Neural progenitor cell (in vitro differentiated cells): Measurements from ENCODE around the gene HOXC13. TPM values are rescaled to one million over a fixed set of nuclear protein-coding genes. Genes with fewer than 3 reads are reported as not detected.

Experiments
- DNase-seq: peaks from one replicate; pipeline ENCODE4 v3.0.0-alpha.2; 2016; ENCODE audit warnings: low spot score
- H2AFZ ChIP-seq: fragments of 200-600 bp; sonication (generic); replicated peaks from 2 replicates; pipeline ENCODE4 v1.6.1; 2016; ENCODE audit warnings: antibody characterized with exemption
- H3F3A ChIP-seq: fragments of 200-600 bp; sonication (generic); 2 replicates; pipeline ENCODE4 v1.6.1; 2016; ENCODE audit warnings: antibody characterized with exemption, low read depth
- H3K27ac ChIP-seq: fragments of 200-600 bp; sonication (generic); 2 replicates; pipeline ENCODE4 v1.5.1; 2016; ENCODE audit warnings: mild to moderate bottlenecking
- H3K27me3 ChIP-seq: fragments of 200-600 bp; sonication (generic); 2 replicates; pipeline ENCODE4 v1.6.1; 2016; ENCODE audit warnings: mild to moderate bottlenecking, moderate library complexity
- H3K36me3 ChIP-seq: fragments of 200-600 bp; sonication (generic); 2 replicates; pipeline ENCODE4 v1.5.1; 2016
- H3K4me1 ChIP-seq: fragments of 200-600 bp; sonication (generic); 2 replicates; pipeline ENCODE4 v1.6.1; 2016; ENCODE audit warnings: mixed run types
- H3K4me2 ChIP-seq: fragments of 200-600 bp; sonication (generic); 2 replicates; pipeline ENCODE4 v1.6.1; 2016
- H3K4me3 ChIP-seq: fragments of 200-600 bp; sonication (generic); 2 replicates; pipeline ENCODE4 v1.5.1; 2016
- H3K79me2 ChIP-seq: fragments of 200-600 bp; sonication (generic); 2 replicates; pipeline ENCODE4 v1.6.1; 2016; ENCODE audit warnings: low read depth
- H3K9ac ChIP-seq: fragments of 200-600 bp; sonication (generic); 2 replicates; pipeline ENCODE4 v1.6.1; 2016
- H3K9me3 ChIP-seq: fragments of 200-600 bp; sonication (generic); 2 replicates; pipeline ENCODE4 v1.5.1; 2016; ENCODE audit warnings: low read depth
- H4K20me1 ChIP-seq: fragments of 200-600 bp; sonication (generic); 2 replicates; pipeline ENCODE4 v1.6.1; 2016; ENCODE audit warnings: low read depth
- H3K27ac Mint-ChIP-seq: 3 replicates; pipeline ENCODE4 v1.8.0; 2021; ENCODE audit warnings: mixed read lengths
- H3K27me3 Mint-ChIP-seq: 2 replicates; pipeline ENCODE4 v1.8.0; 2022; ENCODE audit warnings: low read depth, mild to moderate bottlenecking, inconsistent platforms, moderate library complexity, mixed read lengths; ENCODE audit not compliant: insufficient read depth
- H3K36me3 Mint-ChIP-seq: 3 replicates; pipeline ENCODE4 v1.8.0; 2021; ENCODE audit warnings: mixed read lengths
- H3K4me1 Mint-ChIP-seq: 3 replicates; pipeline ENCODE4 v1.8.0; 2021; ENCODE audit warnings: mixed read lengths
- H3K4me3 Mint-ChIP-seq: 3 replicates; pipeline ENCODE4 v1.8.0; 2021; ENCODE audit warnings: mild to moderate bottlenecking, moderate library complexity, mixed read lengths
- H3K9me3 Mint-ChIP-seq: 3 replicates; pipeline ENCODE4 v1.8.0; 2020; ENCODE audit warnings: mixed read lengths
- EZH2 ChIP-seq: fragments of 200-600 bp; sonication (generic); IDR thresholded peaks from 2 replicates; pipeline ENCODE4 v1.6.1; 2017; ENCODE audit warnings: antibody characterized with exemption, mild to moderate bottlenecking, moderate library complexity
- EZH2phosphoT487 ChIP-seq: fragments of 200-600 bp; sonication (generic); IDR thresholded peaks from 2 replicates; pipeline ENCODE4 v1.6.1; 2017; ENCODE audit warnings: antibody characterized with exemption
- total RNA-seq: library from RNA; depleted of rRNA; stranded (reverse); fragments of >200 nt; gene quantifications from 2 replicates; pipeline ENCODE4 v1.2.3, GENCODE V29; 2015; ENCODE audit warnings: low replicate concordance
- TF ChIP-seq, protein P1 (sequence below): fragments of 200-600 bp; sonication (generic); IDR thresholded peaks from 2 replicates; pipeline ENCODE4 v1.5.1; 2017; ENCODE audit warnings: antibody characterized with exemption, mild to moderate bottlenecking

The HOXC13 gene
- total RNA-seq, 1 donor from 2014 or later = not detected

- Mint-ChIP-seq H3K4me3 (no peak overlapping the region), H3K27me3 (peaks cover 91% of the 10 kb centered on the region), H3K27ac (no peak overlapping the region), H3K4me1 (no peaks in the 10 kb centered on the region), H3K9me3 (peaks cover 11% of the 10 kb centered on the region), H3K36me3 (no peaks in the 10 kb centered on the region)
- no peaks in the 10 kb centered on the region for H3K9me3 ChIP-seq
- no peak overlapping the region for H3K9ac ChIP-seq
- no peak for DNase-seq
- H3K4me2 ChIP-seq = no peak overlapping the region
- H3F3A ChIP-seq = no peaks in the 10 kb centered on the region
- H3K79me2 ChIP-seq = no peaks in the 10 kb centered on the region
- no peak for TF ChIP-seq EZH2
- TF ChIP-seq, protein P1, sequence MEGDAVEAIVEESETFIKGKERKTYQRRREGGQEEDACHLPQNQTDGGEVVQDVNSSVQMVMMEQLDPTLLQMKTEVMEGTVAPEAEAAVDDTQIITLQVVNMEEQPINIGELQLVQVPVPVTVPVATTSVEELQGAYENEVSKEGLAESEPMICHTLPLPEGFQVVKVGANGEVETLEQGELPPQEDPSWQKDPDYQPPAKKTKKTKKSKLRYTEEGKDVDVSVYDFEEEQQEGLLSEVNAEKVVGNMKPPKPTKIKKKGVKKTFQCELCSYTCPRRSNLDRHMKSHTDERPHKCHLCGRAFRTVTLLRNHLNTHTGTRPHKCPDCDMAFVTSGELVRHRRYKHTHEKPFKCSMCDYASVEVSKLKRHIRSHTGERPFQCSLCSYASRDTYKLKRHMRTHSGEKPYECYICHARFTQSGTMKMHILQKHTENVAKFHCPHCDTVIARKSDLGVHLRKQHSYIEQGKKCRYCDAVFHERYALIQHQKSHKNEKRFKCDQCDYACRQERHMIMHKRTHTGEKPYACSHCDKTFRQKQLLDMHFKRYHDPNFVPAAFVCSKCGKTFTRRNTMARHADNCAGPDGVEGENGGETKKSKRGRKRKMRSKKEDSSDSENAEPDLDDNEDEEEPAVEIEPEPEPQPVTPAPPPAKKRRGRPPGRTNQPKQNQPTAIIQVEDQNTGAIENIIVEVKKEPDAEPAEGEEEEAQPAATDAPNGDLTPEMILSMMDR = no peak
- no peak for TF ChIP-seq EZH2phosphoT487
- peaks cover 100% of the 10 kb centered on the region for H3K27me3 ChIP-seq
- no peak overlapping the region for H3K4me3 ChIP-seq
- H3K27ac ChIP-seq = no peak overlapping the region
- H2AFZ ChIP-seq = no peak overlapping the region
- H4K20me1 ChIP-seq = peaks cover 20% of the 10 kb centered on the region
- H3K36me3 ChIP-seq = no peaks in the 10 kb centered on the region
- H3K4me1 ChIP-seq = no peaks in the 10 kb centered on the region
These were observed 2.6 kb downstream of the HOXC13 start for GRCh38 chr12:53941187-53941586.

DNA sequence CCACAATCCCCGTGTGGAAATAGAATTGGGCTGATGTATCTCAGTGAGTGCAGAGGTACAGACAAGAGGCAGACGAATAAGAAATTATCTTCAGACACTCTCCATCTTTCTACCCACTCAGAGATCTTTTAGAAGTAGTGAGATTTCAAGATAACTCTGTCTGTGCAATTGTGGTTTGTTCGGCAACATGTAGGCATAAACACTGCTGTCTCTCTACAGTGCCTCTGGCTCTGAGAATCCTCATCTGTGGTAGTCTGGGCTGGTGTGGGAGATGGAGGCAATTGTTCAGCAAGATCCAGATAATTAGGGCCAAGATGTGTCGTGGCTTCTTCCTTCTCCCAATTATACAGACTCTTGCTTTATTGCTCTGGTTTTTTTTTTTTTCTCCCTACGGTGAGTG, 3.1 kb downstream of the HOXC13 start:
- peaks cover 15% of the 10 kb centered on the region for H3K9me3 Mint-ChIP-seq
- H3K4me1 Mint-ChIP-seq = no peaks in the 10 kb centered on the region
- Histone ChIP-seq H3F3A (no peaks in the 10 kb centered on the region), H4K20me1 (peaks cover 17% of the 10 kb centered on the region), H3K27ac (no peak overlapping the region), H3K36me3 (no peaks in the 10 kb centered on the region), H3K79me2 (no peaks in the 10 kb centered on the region), H3K9ac (no peak overlapping the region), H3K4me2 (no peak overlapping the region), H3K9me3 (no peaks in the 10 kb centered on the region), H3K4me3 (no peak overlapping the region), H3K27me3 (peaks cover 100% of the 10 kb centered on the region), H3K4me1 (no peaks in the 10 kb centered on the region), H2AFZ (no peak overlapping the region)
- no peaks in the 10 kb centered on the region for H3K36me3 Mint-ChIP-seq
- no peak overlapping the region for H3K4me3 Mint-ChIP-seq
- no peak overlapping the region for H3K27ac Mint-ChIP-seq
- no peak for TF ChIP-seq EZH2
- H3K27me3 Mint-ChIP-seq = peaks cover 91% of the 10 kb centered on the region
- DNase-seq = no peak

DNA sequence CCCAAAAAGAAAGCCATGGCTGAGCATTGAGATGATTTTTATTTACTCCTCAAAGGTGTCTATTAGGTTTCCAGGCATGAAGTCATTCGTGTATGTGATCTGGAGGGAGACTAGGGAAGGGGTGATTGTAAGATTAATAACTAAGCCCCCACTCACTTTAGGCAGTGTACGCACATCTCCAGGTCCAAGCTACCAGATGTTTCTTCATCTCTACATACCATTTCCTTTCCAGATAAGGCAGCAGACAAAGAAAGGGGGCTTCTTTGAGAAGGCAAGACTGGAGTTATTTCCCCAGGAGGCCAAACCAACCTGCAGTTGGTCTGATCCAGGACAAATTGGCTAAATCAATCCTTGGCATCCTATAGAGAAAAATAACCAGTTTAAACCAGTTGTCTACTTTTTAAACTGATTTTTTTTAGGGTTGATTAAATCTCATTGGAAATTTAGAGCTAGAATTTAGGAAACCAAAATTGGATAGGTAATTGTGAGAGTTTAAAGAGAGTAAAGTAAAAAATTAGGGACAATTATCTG, 3.9 kb downstream of the HOXC13 start:
- no peaks in the 10 kb centered on the region for H3K4me1 ChIP-seq
- Mint-ChIP-seq H3K36me3 (no peaks in the 10 kb centered on the region), H3K9me3 (peaks cover 15% of the 10 kb centered on the region), H3K27ac (no peak overlapping the region), H3K27me3 (peaks cover 91% of the 10 kb centered on the region), H3K4me1 (no peaks in the 10 kb centered on the region), H3K4me3 (no peak overlapping the region)
- no peak for DNase-seq
- no peak overlapping the region for H3K4me2 ChIP-seq
- H3K27me3 ChIP-seq = peaks cover 100% of the 10 kb centered on the region
- no peak overlapping the region for H2AFZ ChIP-seq
- H3K9ac ChIP-seq = no peak overlapping the region
- H3K79me2 ChIP-seq = no peaks in the 10 kb centered on the region
- no peak overlapping the region for H3K4me3 ChIP-seq
- no peak overlapping the region for H3K27ac ChIP-seq
- TF ChIP-seq EZH2phosphoT487 = no peak
- TF ChIP-seq EZH2 = peak; percentile 11
- TF ChIP-seq, protein P1 = no peak
- no peaks in the 10 kb centered on the region for H3K36me3 ChIP-seq
- H3K9me3 ChIP-seq = no peaks in the 10 kb centered on the region
- H3F3A ChIP-seq = no peaks in the 10 kb centered on the region
- H4K20me1 ChIP-seq = peaks cover 10% of the 10 kb centered on the region

DNA sequence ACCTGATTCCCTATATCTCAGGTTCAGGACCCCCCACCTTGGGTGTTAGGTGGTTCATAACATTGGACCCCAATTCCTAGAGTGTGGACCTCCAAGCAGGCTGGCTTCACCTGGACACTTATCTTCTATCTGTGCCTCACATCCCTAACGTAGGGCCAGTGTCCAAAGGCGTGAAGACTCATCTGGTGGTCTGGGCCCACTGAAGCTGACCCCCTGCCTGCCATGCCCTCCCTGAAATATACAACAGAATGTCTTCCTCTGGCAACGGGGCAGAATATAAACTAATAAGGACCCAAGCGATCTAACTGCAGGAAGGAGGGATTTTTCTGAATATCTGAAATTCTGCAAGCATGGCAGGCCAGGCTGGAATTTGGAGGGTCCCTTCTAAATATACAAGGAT, 5.6 kb downstream of the HOXC13 start:
- Histone ChIP-seq H3K4me3 (no peak overlapping the region), H3F3A (no peaks in the 10 kb centered on the region), H3K4me2 (no peak overlapping the region), H3K79me2 (no peaks in the 10 kb centered on the region), H3K36me3 (no peaks in the 10 kb centered on the region), H3K27ac (no peak overlapping the region), H3K9me3 (no peaks in the 10 kb centered on the region), H2AFZ (no peak overlapping the region), H4K20me1 (peaks cover 12% of the 10 kb centered on the region), H3K9ac (no peak overlapping the region), H3K27me3 (peaks cover 100% of the 10 kb centered on the region), H3K4me1 (no peaks in the 10 kb centered on the region)
- Mint-ChIP-seq H3K4me3 (no peak overlapping the region), H3K27ac (no peak overlapping the region), H3K36me3 (no peaks in the 10 kb centered on the region), H3K4me1 (no peaks in the 10 kb centered on the region), H3K9me3 (peaks cover 12% of the 10 kb centered on the region), H3K27me3 (peaks cover 94% of the 10 kb centered on the region)
- TF ChIP-seq, protein P1 = no peak
- TF ChIP-seq EZH2 = no peak
- TF ChIP-seq EZH2phosphoT487 = no peak
- no peak for DNase-seq
